IMR-90 (cell line): ENCODE results near the gene ATP12A. TPM values are rescaled to one million over a fixed set of nuclear protein-coding genes. Genes with fewer than 3 reads are reported as not detected.

Experiments used
- ATAC-seq: fragments of 200-7000 bp; cut with Tn5 transposase; 2 replicates; pipeline ENCODE4 v1.9.1; 2020; ENCODE audit warnings: low read depth, mild to moderate bottlenecking, moderate library complexity
- BruUV-seq: library from RNA; stranded (reverse); fragments of 400-500 nt; replicated peaks from 2 replicates; lab custom pipeline; 2021; lab: Mats Ljungman, UMichigan
- CTCF ChIA-PET: fragments of 300-600 bp; formaldehyde crosslinking; extraction: SDS; loops from one replicate; lab custom pipeline; 2021; ENCODE audit warnings: antibody characterized with exemption; lab: Yijun Ruan, JAX
- POLR2A ChIA-PET: fragments of 300-600 bp; sonication (Branson Sonifier 250); formaldehyde crosslinking; loops from one replicate; lab custom pipeline; 2022; ENCODE audit warnings: antibody characterized with exemption; ENCODE audit not compliant: unreplicated experiment; lab: Charles Lee
- DNase-seq: peaks from one replicate; pipeline ENCODE4 v3.0.0; 2013
- H2AFZ ChIP-seq: replicated peaks from 2 replicates; pipeline ENCODE3; 2013; ENCODE audit warnings: low read length, mild to moderate bottlenecking; ENCODE audit not compliant: poor library complexity
- H2AK5ac ChIP-seq: 2 replicates; pipeline ENCODE4 v1.6.1; 2013; ENCODE audit warnings: low read depth, low read length, inconsistent platforms
- H2AK9ac ChIP-seq: replicated peaks from 2 replicates; pipeline ENCODE3; 2013; ENCODE audit warnings: mild to moderate bottlenecking, low read depth, low read length, moderate library complexity; ENCODE audit not compliant: poor library complexity
- H2BK120ac ChIP-seq: 2 replicates; pipeline ENCODE4 v1.6.1; 2013; ENCODE audit warnings: low read depth, low read length, inconsistent platforms
- H2BK15ac ChIP-seq: 3 replicates; pipeline ENCODE4 v1.6.1; 2013; ENCODE audit warnings: low read depth, low read length, inconsistent platforms
- H2BK20ac ChIP-seq: 2 replicates; pipeline ENCODE4 v1.6.1; 2013; ENCODE audit warnings: low read depth, mild to moderate bottlenecking, inconsistent platforms, low read length, moderate library complexity
- H2BK5ac ChIP-seq: 2 replicates; pipeline ENCODE4 v1.6.1; 2013; ENCODE audit warnings: mild to moderate bottlenecking, low read depth, low read length, inconsistent platforms; ENCODE audit not compliant: poor library complexity, severe bottlenecking
- H3K14ac ChIP-seq: replicated peaks from 2 replicates; pipeline ENCODE4 v1.6.1; 2013; ENCODE audit warnings: low read depth, low read length, inconsistent platforms
- H3K18ac ChIP-seq: 2 replicates; pipeline ENCODE4 v1.6.1; 2013; ENCODE audit warnings: low read depth, low read length, control low read depth
- H3K23ac ChIP-seq: 2 replicates; pipeline ENCODE4 v1.6.1; 2013; ENCODE audit warnings: low read depth, low read length, inconsistent platforms
- H3K27ac ChIP-seq: 2 replicates; pipeline ENCODE4 v1.5.1; 2013; ENCODE audit warnings: mild to moderate bottlenecking, control low read depth, low read length; ENCODE audit not compliant: insufficient read depth
- H3K27me3 ChIP-seq: 2 replicates; pipeline ENCODE4 v1.6.1; 2013; ENCODE audit warnings: low read length; ENCODE audit not compliant: control insufficient read depth, insufficient read depth
- H3K36me3 ChIP-seq: 2 replicates; pipeline ENCODE4 v1.6.1; 2013; ENCODE audit warnings: low read length, mixed read lengths; ENCODE audit not compliant: control insufficient read depth, insufficient read depth
- H3K4ac ChIP-seq: 2 replicates; pipeline ENCODE4 v1.6.1; 2013; ENCODE audit warnings: low read depth, low read length, inconsistent platforms
- H3K4me1 ChIP-seq: 2 replicates; pipeline ENCODE4 v1.6.1; 2013; ENCODE audit warnings: low read length, mixed read lengths; ENCODE audit not compliant: control insufficient read depth, insufficient read depth
- H3K4me2 ChIP-seq: 2 replicates; pipeline ENCODE4 v1.6.1; 2013; ENCODE audit warnings: low read depth, mild to moderate bottlenecking, control low read depth, low read length, moderate library complexity
- H3K4me3 ChIP-seq: 2 replicates; pipeline ENCODE4 v1.5.1; 2013; ENCODE audit warnings: low read depth, mild to moderate bottlenecking, control low read depth, low read length, moderate library complexity; ENCODE audit not compliant: insufficient read depth
- H3K56ac ChIP-seq: 2 replicates; pipeline ENCODE4 v1.6.1; 2013; ENCODE audit warnings: low read length, inconsistent platforms; ENCODE audit not compliant: insufficient read depth; ENCODE audit errors: extremely low read depth
- H3K79me1 ChIP-seq, 2 experiments: 2 replicates each; pipeline ENCODE4 v1.6.1; 2013; ENCODE audit warnings: low read length in 2 of 2, inconsistent platforms in 1 of 2, low read depth in 1 of 2
- H3K9ac ChIP-seq: 2 replicates; pipeline ENCODE4 v1.6.1; 2013; ENCODE audit warnings: low read depth, low read length, control low read depth
- H3K9me1 ChIP-seq: 2 replicates; pipeline ENCODE4 v1.6.1; 2013; ENCODE audit warnings: low read length, inconsistent platforms; ENCODE audit not compliant: insufficient read depth
- H3K9me3 ChIP-seq: 2 replicates; pipeline ENCODE4 v1.6.1; 2013; ENCODE audit warnings: low read length; ENCODE audit not compliant: control insufficient read depth, insufficient read depth
- H4K20me1 ChIP-seq: 2 replicates; pipeline ENCODE4 v1.6.1; 2013; ENCODE audit warnings: low read length, inconsistent platforms; ENCODE audit not compliant: insufficient read depth
- H4K5ac ChIP-seq: 2 replicates; pipeline ENCODE4 v1.6.1; 2013; ENCODE audit warnings: mild to moderate bottlenecking, low read depth, low read length, control low read depth
- H4K8ac ChIP-seq, 2 experiments: 2 replicates each; pipeline ENCODE4 v1.6.1; 2013; ENCODE audit warnings: low read depth in 2 of 2, low read length in 2 of 2, control low read depth in 1 of 2, inconsistent platforms in 1 of 2
- H4K91ac ChIP-seq: 2 replicates; pipeline ENCODE4 v1.6.1; 2013; ENCODE audit warnings: low read depth, low read length, inconsistent platforms; ENCODE audit not compliant: insufficient read depth
- BHLHE40 ChIP-seq: fragments of 150-350 bp; IDR thresholded peaks from 2 replicates; pipeline ENCODE4 v1.6.1; 2016; ENCODE audit warnings: mild to moderate bottlenecking, low read depth, low read length
- CEBPB ChIP-seq: IDR thresholded peaks from 2 replicates; pipeline ENCODE4 v1.6.1; 2012; ENCODE audit warnings: low read depth, low read length, improper control_type of control experiment
- MAFK ChIP-seq: IDR thresholded peaks from 2 replicates; pipeline ENCODE4 v1.6.1; 2012; ENCODE audit warnings: low read depth, low read length, improper control_type of control experiment
- MXI1 ChIP-seq: IDR thresholded peaks from 2 replicates; pipeline ENCODE4 v1.6.1; 2012; ENCODE audit warnings: low read depth, mild to moderate bottlenecking, low read length, moderate library complexity, borderline replicate concordance
- NFE2L2 ChIP-seq: fragments of 150-350 bp; IDR thresholded peaks from 2 replicates; pipeline ENCODE4 v1.6.1; 2016; ENCODE audit warnings: low read depth, mild to moderate bottlenecking, low read length
- RAD21 ChIP-seq: IDR thresholded peaks from 2 replicates; pipeline ENCODE4 v1.6.1; 2012; ENCODE audit warnings: low read length, improper control_type of control experiment
- SMC3 ChIP-seq: fragments of 150-350 bp; IDR thresholded peaks from 2 replicates; pipeline ENCODE4 v1.6.1; 2016; ENCODE audit warnings: low read depth, mild to moderate bottlenecking, antibody characterized with exemption, low read length, moderate library complexity
- WGBS, 2 experiments: methylation state at CpG; one replicate each; pipeline versions ENCODE4 v1.1.5 to v1.1.7; 2013; ENCODE audit warnings: missing lambda C conversion rate in 2 of 2; ENCODE audit not compliant: insufficient read length in 1 of 2; ENCODE audit errors: extremely low coverage in 2 of 2; 5-methylcytosine and 5-hydroxymethylcytosine counted together
- dilution Hi-C: fragments of 300-500 bp; cut with HindIII; formaldehyde crosslinking; loops from one replicate; pipeline ENCODE4 v1.14.3; 2018; ENCODE audit warnings: low sequenced_read_pairs; ENCODE audit not compliant: unreplicated experiment
- in situ Hi-C: fragments of 300-500 bp; cut with MboI; formaldehyde crosslinking; loops from 3 replicates; pipeline ENCODE4 v1.14.3; 2019; ENCODE audit warnings: low sequenced_read_pairs, inconsistent platforms, mixed read lengths
- intact Hi-C: fragments of 100-400 bp; cut with micrococcal nuclease; formaldehyde crosslinking; loops from 2 replicates; pipeline ENCODE4 v1.10.0; 2022
- polyA plus RNA-seq, 3 experiments: library from polyadenylated mRNA; depleted of rRNA; stranded (reverse); fragments of >200 nt; gene quantifications; 2 replicates each; pipeline ENCODE4 v1.2.3, GENCODE V29; 2012; ENCODE audit warnings: low replicate concordance in 1 of 3
- total RNA-seq: library from RNA; depleted of rRNA; stranded (reverse); fragments of >200 nt; gene quantifications from 2 replicates; pipeline ENCODE4 v1.2.3, GENCODE V29; 2012
- TF ChIP-seq, protein P1 (sequence below): conservative IDR thresholded peaks from 2 replicates; pipeline ENCODE4 v1.5.1; 2012; ENCODE audit warnings: mild to moderate bottlenecking, low read depth, low read length, improper control_type of control experiment

ATP12A gene
- total and polyA plus RNA-seq, 2 of the 4 experiments (the other 2 are of a cell fraction): not detected

DNA sequence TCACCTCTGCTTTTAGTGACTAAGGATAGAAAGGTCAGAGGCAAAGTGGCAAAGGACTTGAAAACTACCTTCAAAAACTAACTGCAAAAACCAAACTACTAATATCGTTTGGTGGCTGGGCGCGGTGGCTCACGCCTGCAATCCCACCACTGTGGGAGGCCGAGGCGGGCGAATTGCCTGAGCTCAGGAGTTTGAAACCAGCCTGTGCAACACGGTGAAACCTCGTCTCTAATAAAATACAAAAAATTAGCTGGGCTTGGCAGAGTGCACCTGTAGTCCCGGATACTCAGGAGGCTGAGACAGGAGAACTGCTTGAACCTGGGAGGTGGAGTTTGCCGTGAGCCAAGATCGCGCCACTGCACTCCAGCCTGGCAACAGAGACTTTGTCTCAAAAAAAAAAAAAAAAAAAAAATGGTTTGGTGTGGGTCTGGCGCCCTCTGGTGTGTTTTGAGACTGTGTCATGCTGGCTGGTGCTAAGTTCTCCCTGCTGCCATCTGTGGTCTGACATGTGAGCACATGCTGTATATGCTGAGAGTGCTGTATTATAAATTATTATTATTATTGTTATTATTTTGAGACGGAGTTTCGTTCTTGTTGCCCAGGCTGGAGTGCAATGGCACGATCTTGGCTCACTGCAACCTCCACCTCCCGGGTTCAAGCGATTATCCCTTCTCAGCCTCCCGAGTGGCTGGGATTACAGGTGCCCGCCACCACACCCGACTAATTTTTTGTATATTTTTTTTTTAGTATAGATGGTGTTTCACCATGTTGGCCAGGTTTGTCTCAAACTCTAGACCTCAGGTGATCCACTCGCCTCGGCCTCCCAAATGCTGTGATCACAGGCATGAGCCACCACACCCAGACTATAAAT, 47.8 kb downstream of the ATP12A start:
- Histone ChIP-seq H3K27me3 (peaks cover 5% of the 10 kb centered on the region), H3K4me2 (no peak overlapping the region), H3K18ac (no peak overlapping the region), H4K5ac (no peak overlapping the region), H3K56ac (no peak overlapping the region), H4K8ac (no peak overlapping the region), H4K20me1 (no peaks in the 10 kb centered on the region), H3K4me1 (no peaks in the 10 kb centered on the region), H3K4me3 (no peak overlapping the region), H3K9me3 (no peaks in the 10 kb centered on the region), H2AFZ (no peak overlapping the region), H3K14ac (no peak overlapping the region), H2BK120ac (no peak overlapping the region), H3K27ac (no peak overlapping the region), H2BK5ac (no peak overlapping the region), H4K91ac (no peak overlapping the region), H3K36me3 (no peaks in the 10 kb centered on the region), H2AK5ac (no peak overlapping the region), H3K9me1 (no peaks in the 10 kb centered on the region), H3K79me1 (no peaks in the 10 kb centered on the region), H3K4ac (no peak overlapping the region), H3K9ac (no peak overlapping the region), H2BK20ac (no peak overlapping the region), H2AK9ac (no peak overlapping the region), H3K23ac (no peak overlapping the region), H2BK15ac (no peak overlapping the region)
- DNase-seq: peak; percentile 84
- dilution Hi-C loops (no loop called here), in situ Hi-C loops (no loop called here), intact Hi-C loops (loop anchor here (1.0 to 5.0 kb wide), 4 partner anchors 36 to 239 kb away; no protein-coding TSS in a partner anchor)
- ATAC-seq: peak; percentile 100
- TF ChIP-seq BHLHE40: 0 out of 2 replicates have a peak, but pooled peaks have one; percentile 25
- TF ChIP-seq, protein P1, sequence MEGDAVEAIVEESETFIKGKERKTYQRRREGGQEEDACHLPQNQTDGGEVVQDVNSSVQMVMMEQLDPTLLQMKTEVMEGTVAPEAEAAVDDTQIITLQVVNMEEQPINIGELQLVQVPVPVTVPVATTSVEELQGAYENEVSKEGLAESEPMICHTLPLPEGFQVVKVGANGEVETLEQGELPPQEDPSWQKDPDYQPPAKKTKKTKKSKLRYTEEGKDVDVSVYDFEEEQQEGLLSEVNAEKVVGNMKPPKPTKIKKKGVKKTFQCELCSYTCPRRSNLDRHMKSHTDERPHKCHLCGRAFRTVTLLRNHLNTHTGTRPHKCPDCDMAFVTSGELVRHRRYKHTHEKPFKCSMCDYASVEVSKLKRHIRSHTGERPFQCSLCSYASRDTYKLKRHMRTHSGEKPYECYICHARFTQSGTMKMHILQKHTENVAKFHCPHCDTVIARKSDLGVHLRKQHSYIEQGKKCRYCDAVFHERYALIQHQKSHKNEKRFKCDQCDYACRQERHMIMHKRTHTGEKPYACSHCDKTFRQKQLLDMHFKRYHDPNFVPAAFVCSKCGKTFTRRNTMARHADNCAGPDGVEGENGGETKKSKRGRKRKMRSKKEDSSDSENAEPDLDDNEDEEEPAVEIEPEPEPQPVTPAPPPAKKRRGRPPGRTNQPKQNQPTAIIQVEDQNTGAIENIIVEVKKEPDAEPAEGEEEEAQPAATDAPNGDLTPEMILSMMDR: peak; percentile 93
- 0 out of 2 replicates have a peak, but pooled peaks have one; percentile 5 for TF ChIP-seq MAFK
- peak; percentile 71 for TF ChIP-seq RAD21
- TF ChIP-seq NFE2L2: no peak
- peak; percentile 72; the same call in 1 of the 2 replicates for TF ChIP-seq MXI1
- TF ChIP-seq CEBPB: no peak
- TF ChIP-seq SMC3: peak; percentile 76
- no TSS peak for BruUV-seq
- POLR2A ChIA-PET: no interaction called here
- 73% methylated on average over 3 of the region's 24 CpGs; no CpG with 5 or more reads in 1 of the 2 experiments for WGBS, 2 experiments
- CTCF ChIA-PET: interaction anchor here (0.8 to 1.0 kb wide), 3 partner anchors 9 to 124 kb away, joined by 3 to 4 read pairs (median 4); no protein-coding TSS in a partner anchor
